Activated naive CD8-positive, alpha-beta T cell treated with anti-CD3 and anti-CD28 coated beads for 36 hours (primary cell): Measurements from ENCODE around the gene LRGUK. TPM values are rescaled to one million over a fixed set of nuclear protein-coding genes. Genes with fewer than 3 reads are reported as not detected.

Experiments used
- DNase-seq: peaks from one replicate; pipeline ENCODE4 v3.0.0; 2021
- H3K27ac Mint-ChIP-seq: one replicate; pipeline ENCODE4 v1.8.0; 2022; ENCODE audit warnings: mild to moderate bottlenecking, moderate library complexity, mixed read lengths
- H3K27me3 Mint-ChIP-seq: one replicate; pipeline ENCODE4 v1.8.0; 2022; ENCODE audit warnings: mild to moderate bottlenecking, mixed read lengths
- H3K36me3 Mint-ChIP-seq: one replicate; pipeline ENCODE4 v1.8.0; 2021; ENCODE audit warnings: mild to moderate bottlenecking, mixed read lengths
- H3K4me1 Mint-ChIP-seq: one replicate; pipeline ENCODE4 v1.8.0; 2021; ENCODE audit warnings: mixed read lengths
- H3K4me3 Mint-ChIP-seq: one replicate; pipeline ENCODE4 v1.8.0; 2022; ENCODE audit warnings: mild to moderate bottlenecking, moderate library complexity, mixed read lengths
- H3K9me3 Mint-ChIP-seq: one replicate; pipeline ENCODE4 v1.8.0; 2022; ENCODE audit warnings: mixed read lengths
- total RNA-seq, 2 experiments: library from RNA; stranded (reverse); gene quantifications; one replicate each; pipeline ENCODE4 v1.2.3, GENCODE V29; 2021

Gene LRGUK
- total RNA-seq, 2 experiments from 2014 or later: 0.12 TPM; not detected in 1

DNA sequence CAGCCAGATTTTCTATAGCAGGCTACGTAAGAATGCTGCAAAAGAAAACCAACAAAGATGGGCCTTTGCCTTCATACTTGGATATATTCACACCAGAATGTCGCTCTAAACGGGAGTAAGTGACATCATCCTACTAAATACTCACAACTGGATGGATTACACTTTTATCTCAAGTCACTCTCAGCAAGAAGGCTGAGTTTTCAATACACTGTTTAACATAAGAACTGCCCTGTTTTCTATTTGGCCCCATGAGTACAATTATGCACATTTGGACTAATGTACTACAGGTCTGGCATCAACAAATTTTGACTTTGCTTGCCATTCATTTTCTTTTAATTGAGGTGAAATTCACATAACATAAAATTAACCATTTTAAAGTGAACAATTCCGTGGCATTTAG lies 181.4 kb downstream of the LRGUK start:
- Mint-ChIP-seq H3K4me3 (no peak overlapping the region), H3K27me3 (no peaks in the 10 kb centered on the region), H3K9me3 (no peaks in the 10 kb centered on the region), H3K36me3 (peaks cover 7% of the 10 kb centered on the region), H3K27ac (no peak overlapping the region), H3K4me1 (peaks cover 7% of the 10 kb centered on the region)
- no peak for DNase-seq

GRCh38 chr7:134311807-134312206 lies 184.7 kb downstream of the LRGUK start:
- DNase-seq: no peak
- Mint-ChIP-seq H3K4me1 (peaks cover 19% of the 10 kb centered on the region), H3K27me3 (no peaks in the 10 kb centered on the region), H3K9me3 (no peaks in the 10 kb centered on the region), H3K36me3 (peaks cover 6% of the 10 kb centered on the region), H3K27ac (no peak overlapping the region), H3K4me3 (no peak overlapping the region)

- H3K4me1 Mint-ChIP-seq: peaks cover 25% of the 10 kb centered on the region
- H3K9me3 Mint-ChIP-seq: no peaks in the 10 kb centered on the region
- DNase-seq: no peak
- no peak overlapping the region for H3K27ac Mint-ChIP-seq
- peaks cover 6% of the 10 kb centered on the region for H3K36me3 Mint-ChIP-seq
- H3K4me3 Mint-ChIP-seq: no peak overlapping the region
- no peaks in the 10 kb centered on the region for H3K27me3 Mint-ChIP-seq
Measured at GRCh38 chr7:134312717-134313116, 185.6 kb downstream of the LRGUK start.

DNA sequence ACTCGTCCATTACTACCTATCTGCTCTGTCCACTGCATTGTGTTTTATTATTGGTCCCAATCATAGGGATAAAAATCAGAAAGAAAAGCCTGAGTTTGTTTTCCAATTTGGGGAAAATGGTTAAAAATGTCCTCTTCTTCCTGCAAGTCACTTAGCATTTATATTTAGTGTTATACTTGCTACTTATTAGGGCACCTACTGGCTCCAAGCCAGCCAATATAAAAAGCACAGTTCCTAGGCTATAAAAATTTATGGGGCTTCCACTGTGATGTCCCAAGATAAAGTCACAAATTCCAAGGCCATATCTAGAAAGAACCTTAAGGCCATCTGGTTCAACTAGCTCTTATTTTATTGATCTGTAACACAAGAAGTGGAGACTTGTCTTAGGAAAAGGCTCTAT lies 186.4 kb downstream of the LRGUK start:
- no peak overlapping the region for H3K4me3 Mint-ChIP-seq
- peaks cover 3% of the 10 kb centered on the region for H3K36me3 Mint-ChIP-seq
- H3K27ac Mint-ChIP-seq: no peak overlapping the region
- H3K9me3 Mint-ChIP-seq: no peaks in the 10 kb centered on the region
- DNase-seq: no peak
- peaks cover 26% of the 10 kb centered on the region for H3K4me1 Mint-ChIP-seq
- no peaks in the 10 kb centered on the region for H3K27me3 Mint-ChIP-seq

Other genes starting within 250 kb of the LRGUK start
- 10 to 100 TPM; 15.7 to 21.0 TPM for gene SLC35B4, start 189.6 kb downstream of the LRGUK start, total RNA-seq